IPS DF 6.9 (cell line): Measurements from ENCODE around the gene CA11.
A peak's percentile ranks its signal among the peaks of the same experiment; 100 is the strongest.
"Not testable (repeated sequence)": the region's sequence is repeated elsewhere in the genome, so short reads cannot be mapped to it uniquely, and the experiment has no call there.

Source experiments
- DNase-seq: peaks from one replicate; pipeline ENCODE4 v3.0.0-alpha.2; 2013; ENCODE audit warnings: low read depth, low spot score
- H3K27ac ChIP-seq: one replicate; pipeline ENCODE4 v1.5.1; 2013; ENCODE audit warnings: low read length, control low read depth
- H3K27me3 ChIP-seq: 2 replicates; pipeline ENCODE4 v1.6.1; 2013; ENCODE audit warnings: mild to moderate bottlenecking, low read length; ENCODE audit not compliant: control insufficient read depth, insufficient read depth
- H3K36me3 ChIP-seq: 2 replicates; pipeline ENCODE4 v1.6.1; 2013; ENCODE audit warnings: low read length; ENCODE audit not compliant: control insufficient read depth, insufficient read depth
- H3K4me1 ChIP-seq: 2 replicates; pipeline ENCODE4 v1.6.1; 2013; ENCODE audit warnings: low read length; ENCODE audit not compliant: control insufficient read depth, insufficient read depth
- H3K4me3 ChIP-seq: 2 replicates; pipeline ENCODE4 v1.5.1; 2013; ENCODE audit warnings: mild to moderate bottlenecking, low read length
- H3K9me3 ChIP-seq: 2 replicates; pipeline ENCODE4 v1.6.1; 2013; ENCODE audit warnings: low read length, inconsistent platforms; ENCODE audit not compliant: control insufficient read depth, insufficient read depth
- WGBS: extraction: QIAGEN DNeasy Blood & Tissue Kit; methylation state at CpG from one replicate; pipeline ENCODE4 v1.1.7; 2013; ENCODE audit warnings: mixed read lengths, missing lambda C conversion rate; ENCODE audit not compliant: insufficient read length, insufficient coverage; 5-methylcytosine and 5-hydroxymethylcytosine counted together

Gene CA11

GRCh38 chr19:48646001-48646721 is at the start of gene CA11:
TSS of gene CA11 (minus strand) at chr19:48646187. CDS start at chr19:48645632, 555 bp downstream.
- H3K27me3 ChIP-seq: no peaks in the 10 kb centered on the region
- H3K27ac ChIP-seq: no peak within 1 kb of the TSS
- DNase-seq: no peak
- no peaks in the 10 kb centered on the region for H3K4me1 ChIP-seq
- no peaks in the 10 kb centered on the region for H3K36me3 ChIP-seq
- H3K4me3 ChIP-seq: peak within 1 kb of the TSS; percentile 63; the same call in 1 of the 2 replicates
- no CpG with 5 or more reads among the region's 33 CpGs for WGBS
- H3K9me3 ChIP-seq: no peaks in the 10 kb centered on the region

- H3K9me3 ChIP-seq, H3K36me3 ChIP-seq, H3K27ac ChIP-seq, H3K4me1 ChIP-seq, H3K4me3 ChIP-seq, DNase-seq, H3K27me3 ChIP-seq: not testable (repeated sequence)
- no CpG with 5 or more reads among the region's 9 CpGs for whole genome bisulfite sequencing
These were observed 47.6 kb upstream of the CA11 start for GRCh38 chr19:48693629-48694028.

GRCh38 chr19:48689449-48689848 is 43.5 kb upstream of the CA11 start:
- Histone ChIP-seq H3K36me3 (no peaks in the 10 kb centered on the region), H3K9me3 (no peaks in the 10 kb centered on the region), H3K27ac (no peak overlapping the region), H3K4me3 (no peak overlapping the region), H3K27me3 (no peaks in the 10 kb centered on the region), H3K4me1 (no peaks in the 10 kb centered on the region)
- no peak for DNase-seq
- WGBS: no CpG with 5 or more reads among the region's 7 CpGs

GRCh38 chr19:48687776-48688175 is 41.8 kb upstream of the CA11 start:
- DNase-seq: no peak
- no CpG with 5 or more reads among the region's 3 CpGs for WGBS
- no peak overlapping the region for H3K4me3 ChIP-seq
- H3K36me3 ChIP-seq: no peaks in the 10 kb centered on the region
- H3K27ac ChIP-seq: no peak overlapping the region
- H3K27me3 ChIP-seq: no peaks in the 10 kb centered on the region
- no peaks in the 10 kb centered on the region for H3K9me3 ChIP-seq
- H3K4me1 ChIP-seq: no peaks in the 10 kb centered on the region

- not testable (repeated sequence) for H3K4me1 ChIP-seq, H3K27me3 ChIP-seq, DNase-seq, H3K9me3 ChIP-seq, H3K27ac ChIP-seq, H3K4me3 ChIP-seq, H3K36me3 ChIP-seq
- no CpG with 5 or more reads among the region's 7 CpGs for WGBS
These were observed 40.6 kb upstream of the CA11 start for GRCh38 chr19:48686637-48687036.

GRCh38 chr19:48686088-48686487 is 40.1 kb upstream of the CA11 start:
- H3K36me3 ChIP-seq: no peaks in the 10 kb centered on the region
- no peaks in the 10 kb centered on the region for H3K9me3 ChIP-seq
- no peak overlapping the region for H3K27ac ChIP-seq
- no peak for DNase-seq
- H3K27me3 ChIP-seq: no peaks in the 10 kb centered on the region
- no peak overlapping the region for H3K4me3 ChIP-seq
- H3K4me1 ChIP-seq: no peaks in the 10 kb centered on the region
- WGBS: no CpG with 5 or more reads among the region's 3 CpGs

GRCh38 chr19:48685583-48685982 is 39.6 kb upstream of the CA11 start:
- H3K36me3 ChIP-seq: no peaks in the 10 kb centered on the region
- H3K4me3 ChIP-seq: no peak overlapping the region
- no peak for DNase-seq
- H3K9me3 ChIP-seq: no peaks in the 10 kb centered on the region
- H3K27ac ChIP-seq: no peak overlapping the region
- no peaks in the 10 kb centered on the region for H3K4me1 ChIP-seq
- WGBS: no CpG with 5 or more reads among the region's 9 CpGs
- no peaks in the 10 kb centered on the region for H3K27me3 ChIP-seq

- no peaks in the 10 kb centered on the region for H3K9me3 ChIP-seq
- DNase-seq: no peak
These were observed 37.4 kb upstream of the CA11 start for GRCh38 chr19:48683349-48683748.

GRCh38 chr19:48681127-48681470 is 35.1 kb upstream of the CA11 start:
- no CpG with 5 or more reads among the region's 7 CpGs for WGBS
- no peak for DNase-seq

More at GRCh38 chr19:48683349-48683748, 37.4 kb upstream of the CA11 start:
- Histone ChIP-seq H3K27ac (no peak overlapping the region), H3K36me3 (no peaks in the 10 kb centered on the region), H3K4me3 (no peak overlapping the region), H3K27me3 (no peaks in the 10 kb centered on the region), H3K4me1 (no peaks in the 10 kb centered on the region)
- WGBS: no CpG with 5 or more reads among the region's 11 CpGs

GRCh38 chr19:48680436-48681126 is 34.6 kb upstream of the CA11 start:
- no peak for DNase-seq
- H3K9me3 ChIP-seq: no peaks in the 10 kb centered on the region
- no peak overlapping the region for H3K4me3 ChIP-seq
- no peaks in the 10 kb centered on the region for H3K36me3 ChIP-seq
- no CpG with 5 or more reads among the region's 45 CpGs for WGBS
- no peaks in the 10 kb centered on the region for H3K27me3 ChIP-seq
- no peak overlapping the region for H3K27ac ChIP-seq
- H3K4me1 ChIP-seq: no peaks in the 10 kb centered on the region

More at GRCh38 chr19:48681127-48681470, 35.1 kb upstream of the CA11 start:
- no peaks in the 10 kb centered on the region for H3K4me1 ChIP-seq
- H3K9me3 ChIP-seq: no peaks in the 10 kb centered on the region
- H3K4me3 ChIP-seq: no peak overlapping the region
- no peaks in the 10 kb centered on the region for H3K36me3 ChIP-seq
- H3K27me3 ChIP-seq: no peaks in the 10 kb centered on the region
- no peak overlapping the region for H3K27ac ChIP-seq

GRCh38 chr19:48680006-48680405 is 34.0 kb upstream of the CA11 start:
- H3K36me3 ChIP-seq, H3K9me3 ChIP-seq, H3K27me3 ChIP-seq, H3K27ac ChIP-seq, H3K4me1 ChIP-seq, H3K4me3 ChIP-seq, DNase-seq: not testable (repeated sequence)
- no CpG with 5 or more reads among the region's 19 CpGs for WGBS
